Retinal pigment epithelial cell (primary cell): ENCODE data around the gene TRRAP.

Source experiments
- DNase-seq: peaks from one replicate; pipeline ENCODE4 v3.0.0-alpha.2; 2010; ENCODE audit warnings: low read depth
- H3K4me3 ChIP-seq: 2 replicates; pipeline ENCODE4 v1.5.1; 2011; ENCODE audit warnings: mild to moderate bottlenecking, low read length, control low read depth, moderate library complexity
- CTCF ChIP-seq: conservative IDR thresholded peaks from 2 replicates; pipeline ENCODE4 v1.5.1; 2011; ENCODE audit warnings: low read depth, low read length, control low read depth, inconsistent platforms

TRRAP gene

GRCh38 chr7:98923512-98923911 lies 45.2 kb downstream of the TRRAP start:
- no peak overlapping the region for H3K4me3 ChIP-seq
- DNase-seq = no peak
- TF ChIP-seq CTCF = no peak

- no peak for DNase-seq
- no peak for TF ChIP-seq CTCF
- H3K4me3 ChIP-seq = no peak overlapping the region
Measured at GRCh38 chr7:98927125-98927524, 48.8 kb downstream of the TRRAP start.

- no peak overlapping the region for H3K4me3 ChIP-seq
- DNase-seq = no peak
- TF ChIP-seq CTCF = no peak
Measured at GRCh38 chr7:98930464-98930863, 52.1 kb downstream of the TRRAP start.

GRCh38 chr7:98930921-98931320 lies 52.6 kb downstream of the TRRAP start:
- no peak for TF ChIP-seq CTCF
- DNase-seq = no peak
- no peak overlapping the region for H3K4me3 ChIP-seq

- no peak for DNase-seq
- no peak overlapping the region for H3K4me3 ChIP-seq
- no peak for TF ChIP-seq CTCF
Measured at GRCh38 chr7:98933321-98933720, 55.0 kb downstream of the TRRAP start.

- TF ChIP-seq CTCF = no peak
- no peak overlapping the region for H3K4me3 ChIP-seq
- DNase-seq = no peak
Measured at GRCh38 chr7:98934267-98934666, 55.9 kb downstream of the TRRAP start.

GRCh38 chr7:98935811-98936210 lies 57.5 kb downstream of the TRRAP start:
- H3K4me3 ChIP-seq = no peak overlapping the region
- no peak for TF ChIP-seq CTCF
- DNase-seq = no peak
